GM21529 (cell line): ENCODE results near the gene NEURL2.
"Not testable (repeated sequence)": the region's sequence is repeated elsewhere in the genome, so short reads cannot be mapped to it uniquely, and the experiment has no call there.

Experiments used
- ATAC-seq: cut with Tn5 transposase; IDR thresholded peaks from one replicate; pipeline ENCODE4 v1.9.1; 2021; ENCODE audit not compliant: unreplicated experiment

NEURL2 gene

DNA sequence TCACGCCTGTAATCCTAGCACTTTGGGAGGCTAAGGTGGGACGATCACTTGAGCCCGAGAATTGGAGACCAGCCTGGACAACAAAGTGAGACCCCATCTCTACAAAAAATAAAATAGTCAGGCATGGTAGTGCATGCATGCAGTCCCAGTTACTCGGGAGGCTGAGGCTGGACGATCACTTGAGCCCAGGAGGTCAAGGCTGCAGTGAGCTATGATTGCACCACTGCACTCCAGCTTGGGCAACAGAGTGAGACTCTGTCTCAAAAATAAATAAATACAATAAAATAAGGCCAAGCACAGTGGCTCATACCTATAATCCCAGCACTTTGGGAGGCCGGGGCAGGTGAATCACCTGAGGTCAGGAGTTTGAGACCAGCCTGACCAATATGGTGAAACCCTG lies 10.3 kb upstream of the NEURL2 start:
- ATAC-seq: not testable (repeated sequence)

DNA sequence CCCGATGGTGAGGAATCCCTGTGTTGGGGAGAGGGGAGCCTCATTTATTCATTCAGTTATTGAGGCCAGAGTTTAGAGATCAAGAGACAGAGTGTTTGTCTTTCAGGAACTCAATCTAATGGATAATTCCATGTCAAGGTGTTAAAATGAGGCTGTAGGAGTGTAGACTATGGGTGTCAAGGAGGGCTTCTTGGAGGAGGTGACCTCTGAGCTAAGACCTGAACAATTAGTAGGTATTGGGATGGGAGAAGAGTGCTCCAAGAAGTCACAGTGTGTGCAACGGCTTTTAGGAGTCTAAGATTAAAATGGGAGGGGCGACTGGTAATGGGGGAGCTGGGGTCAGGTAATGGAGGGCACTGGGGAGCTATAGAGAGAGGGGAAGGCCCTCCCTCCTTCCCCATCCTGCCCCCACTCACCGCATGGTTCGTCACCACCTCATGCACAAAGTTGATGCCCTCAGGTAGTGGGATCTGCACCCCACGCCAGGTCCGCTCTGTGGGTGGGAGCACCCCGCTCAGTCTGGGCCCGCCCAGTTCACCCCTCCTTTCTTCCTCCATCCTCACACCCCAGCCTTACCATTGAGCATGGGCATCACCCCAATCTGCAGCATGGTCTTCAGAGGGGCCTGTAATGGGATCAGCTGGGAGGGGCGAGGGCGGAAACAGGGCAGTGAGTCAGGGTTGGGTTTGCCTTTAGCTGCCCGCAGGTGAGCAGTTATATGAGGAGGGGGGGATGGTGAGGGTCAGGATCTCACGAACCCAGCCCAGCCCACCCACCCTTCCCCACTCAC lies 8.2 kb upstream of the NEURL2 start:
- no peak for ATAC-seq

DNA sequence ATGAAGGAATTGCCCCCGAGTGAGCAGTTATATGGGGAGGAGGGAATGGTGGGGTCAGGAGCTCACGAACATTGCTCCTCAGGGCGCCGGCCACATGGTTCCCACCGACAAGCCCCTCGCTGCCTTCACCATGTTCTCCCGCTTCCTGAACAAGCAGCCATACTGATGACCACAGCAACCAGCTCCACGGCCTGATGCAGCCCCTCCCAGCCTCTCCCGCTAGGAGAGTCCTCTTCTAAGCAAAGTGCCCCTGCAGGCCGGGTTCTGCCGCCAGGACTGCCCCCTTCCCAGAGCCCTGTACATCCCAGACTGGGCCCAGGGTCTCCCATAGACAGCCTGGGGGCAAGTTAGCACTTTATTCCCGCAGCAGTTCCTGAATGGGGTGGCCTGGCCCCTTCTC lies 7.3 kb upstream of the NEURL2 start:
- ATAC-seq: no peak

DNA sequence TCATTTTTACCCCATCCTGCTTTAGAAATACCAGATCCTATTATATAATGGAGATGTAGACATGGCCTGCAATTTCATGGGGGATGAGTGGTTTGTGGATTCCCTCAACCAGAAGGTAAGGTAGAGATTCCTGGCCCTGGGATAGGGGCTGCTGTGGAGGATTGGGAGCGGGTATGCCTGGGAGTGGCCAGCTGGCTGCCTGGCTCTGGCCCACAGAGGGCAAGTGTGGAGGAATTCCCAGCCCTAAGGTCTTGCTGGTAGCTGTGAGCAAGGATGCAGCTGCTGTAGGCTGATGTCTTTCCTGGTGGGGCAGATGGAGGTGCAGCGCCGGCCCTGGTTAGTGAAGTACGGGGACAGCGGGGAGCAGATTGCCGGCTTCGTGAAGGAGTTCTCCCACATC lies 6.7 kb upstream of the NEURL2 start:
- no peak for ATAC-seq

DNA sequence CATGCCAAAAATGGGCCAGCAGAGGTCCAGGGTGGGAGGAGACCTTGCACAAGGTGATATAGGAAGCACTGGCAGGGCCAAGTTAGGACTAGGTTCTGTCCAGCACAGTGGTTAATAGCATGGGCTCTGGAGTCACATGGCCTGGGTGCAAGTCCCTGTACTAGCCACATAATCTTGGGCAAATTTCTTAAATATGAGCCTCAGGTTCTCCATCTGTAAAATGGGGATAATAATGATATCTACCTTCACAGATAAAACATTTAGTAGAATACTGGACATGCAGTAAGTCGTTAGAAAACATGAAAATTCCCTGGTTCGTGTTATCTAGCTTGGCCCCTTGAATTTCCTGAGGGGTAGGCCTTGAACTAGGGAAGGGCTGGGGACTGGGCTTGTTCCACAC lies 6.3 kb upstream of the NEURL2 start:
- no peak for ATAC-seq

DNA sequence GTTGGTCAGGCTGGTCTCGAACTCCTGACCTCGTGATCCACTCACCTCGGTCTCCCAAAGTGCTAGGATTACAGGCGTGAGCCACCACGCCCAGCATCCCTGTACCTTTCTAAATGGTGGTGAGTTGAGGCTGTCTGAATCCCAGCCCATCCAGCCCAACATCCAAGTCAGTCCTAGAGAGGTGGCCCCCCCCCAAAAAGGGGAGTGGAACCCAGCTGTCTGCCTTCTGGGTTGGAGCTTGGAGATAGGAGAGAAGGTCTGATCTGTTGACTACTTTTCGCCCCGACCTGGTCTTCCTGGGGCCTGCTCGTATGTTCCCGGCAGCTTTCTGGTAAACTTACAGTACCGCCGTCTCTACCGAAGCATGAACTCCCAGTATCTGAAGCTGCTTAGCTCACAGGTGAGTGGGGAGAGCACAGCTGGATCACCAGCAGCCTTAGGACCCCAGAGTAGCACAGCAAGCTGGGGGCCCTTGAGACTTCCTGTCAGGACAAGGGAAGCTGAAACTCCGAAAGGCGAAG lies 5.7 kb upstream of the NEURL2 start:
- ATAC-seq: no peak

DNA sequence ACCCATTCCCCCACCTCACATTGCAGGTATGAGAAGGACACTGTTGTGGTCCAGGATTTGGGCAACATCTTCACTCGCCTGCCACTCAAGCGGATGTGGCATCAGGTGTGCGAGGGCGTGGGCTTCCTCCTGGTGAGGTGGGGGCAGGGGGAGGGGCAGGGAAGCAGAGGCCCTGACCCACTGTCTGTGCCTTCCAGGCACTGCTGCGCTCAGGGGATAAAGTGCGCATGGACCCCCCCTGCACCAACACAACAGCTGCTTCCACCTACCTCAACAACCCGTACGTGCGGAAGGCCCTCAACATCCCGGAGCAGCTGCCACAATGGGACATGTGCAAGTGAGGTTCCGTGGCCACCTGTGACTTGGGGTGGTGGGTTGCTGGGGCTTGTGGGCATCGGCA lies 3.8 kb upstream of the NEURL2 start:
- no peak for ATAC-seq

DNA sequence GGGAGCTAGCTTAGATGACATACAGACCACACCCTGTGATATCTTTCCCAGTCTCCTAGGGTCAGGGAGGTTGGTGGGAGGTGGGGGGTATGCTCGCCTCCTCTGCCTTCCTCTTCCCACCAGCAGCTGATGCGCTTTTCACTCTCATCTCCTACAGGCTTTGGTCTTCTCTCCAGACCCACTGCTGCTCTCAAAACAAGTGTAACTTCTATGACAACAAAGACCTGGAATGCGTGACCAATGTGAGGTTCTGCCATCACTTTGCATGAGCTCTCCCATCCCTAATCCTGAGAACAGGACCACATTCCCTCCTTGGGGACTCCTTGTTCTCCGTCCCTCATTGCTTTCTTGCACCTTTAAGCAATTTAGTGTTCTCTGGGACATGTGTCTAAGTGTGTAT lies 2.8 kb upstream of the NEURL2 start:
- ATAC-seq: no peak

DNA sequence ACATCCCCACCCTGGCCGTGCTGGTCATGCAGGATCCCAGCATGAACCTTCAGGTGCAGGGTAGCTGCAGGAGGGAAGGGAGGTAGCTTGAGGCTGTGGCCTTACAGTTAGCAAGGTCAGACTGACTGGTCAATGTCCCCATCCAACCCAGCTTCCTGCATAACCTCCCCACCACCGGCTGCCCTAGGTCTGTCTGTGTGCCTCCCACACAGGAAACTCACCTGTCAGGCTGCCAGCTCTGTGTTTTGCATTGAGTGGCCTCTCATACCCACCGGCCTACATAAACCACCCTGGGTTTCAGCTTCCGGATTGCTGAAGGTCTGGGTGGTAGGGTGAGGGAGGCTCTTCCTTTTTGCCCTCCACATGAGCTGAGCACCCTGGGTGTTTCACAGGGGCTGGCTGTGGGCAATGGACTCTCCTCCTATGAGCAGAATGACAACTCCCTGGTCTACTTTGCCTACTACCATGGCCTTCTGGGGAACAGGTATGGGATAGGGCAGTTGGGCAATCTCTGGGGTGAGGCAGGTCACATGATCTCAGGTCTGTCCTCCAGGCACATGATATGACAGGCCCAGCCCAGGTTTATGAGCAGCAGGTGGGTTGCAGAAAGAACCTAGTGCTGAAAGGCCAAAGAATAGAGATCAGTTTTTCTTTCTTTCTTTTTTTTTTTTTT lies 2.0 kb upstream of the NEURL2 start:
- no peak for ATAC-seq

DNA sequence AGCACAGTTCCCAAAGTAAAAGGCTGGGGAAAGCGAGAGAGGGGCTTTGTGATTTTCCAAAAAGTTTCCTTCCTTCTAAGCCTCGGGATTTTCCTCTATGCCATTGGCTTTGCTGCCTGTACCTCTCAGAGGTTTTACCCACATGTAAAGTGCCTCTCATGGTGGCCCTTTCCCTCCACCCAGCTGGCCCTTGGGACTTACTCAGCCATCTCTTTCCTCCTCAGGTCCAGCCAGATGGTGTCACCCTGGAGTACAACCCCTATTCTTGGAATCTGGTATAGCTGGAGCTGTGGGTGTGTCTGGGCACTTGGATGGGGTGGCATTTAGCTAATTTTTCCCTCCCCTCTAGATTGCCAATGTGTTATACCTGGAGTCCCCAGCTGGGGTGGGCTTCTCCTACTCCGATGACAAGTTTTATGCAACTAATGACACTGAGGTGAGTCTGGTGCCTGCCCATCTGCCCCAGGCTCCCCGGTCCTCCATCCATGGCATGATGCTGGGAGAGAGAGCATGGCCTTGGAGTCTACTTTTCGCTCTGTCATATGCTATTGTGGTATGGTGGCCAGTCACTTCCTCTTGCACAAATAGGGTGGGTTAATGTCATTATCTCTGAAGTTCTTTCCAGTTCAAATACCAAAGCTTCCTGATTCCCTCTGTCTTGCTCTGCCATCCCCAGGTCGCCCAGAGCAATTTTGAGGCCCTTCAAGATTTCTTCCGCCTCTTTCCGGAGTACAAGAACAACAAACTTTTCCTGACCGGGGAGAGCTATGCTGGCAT lies 1.2 kb upstream of the NEURL2 start:
- ATAC-seq: no peak

DNA sequence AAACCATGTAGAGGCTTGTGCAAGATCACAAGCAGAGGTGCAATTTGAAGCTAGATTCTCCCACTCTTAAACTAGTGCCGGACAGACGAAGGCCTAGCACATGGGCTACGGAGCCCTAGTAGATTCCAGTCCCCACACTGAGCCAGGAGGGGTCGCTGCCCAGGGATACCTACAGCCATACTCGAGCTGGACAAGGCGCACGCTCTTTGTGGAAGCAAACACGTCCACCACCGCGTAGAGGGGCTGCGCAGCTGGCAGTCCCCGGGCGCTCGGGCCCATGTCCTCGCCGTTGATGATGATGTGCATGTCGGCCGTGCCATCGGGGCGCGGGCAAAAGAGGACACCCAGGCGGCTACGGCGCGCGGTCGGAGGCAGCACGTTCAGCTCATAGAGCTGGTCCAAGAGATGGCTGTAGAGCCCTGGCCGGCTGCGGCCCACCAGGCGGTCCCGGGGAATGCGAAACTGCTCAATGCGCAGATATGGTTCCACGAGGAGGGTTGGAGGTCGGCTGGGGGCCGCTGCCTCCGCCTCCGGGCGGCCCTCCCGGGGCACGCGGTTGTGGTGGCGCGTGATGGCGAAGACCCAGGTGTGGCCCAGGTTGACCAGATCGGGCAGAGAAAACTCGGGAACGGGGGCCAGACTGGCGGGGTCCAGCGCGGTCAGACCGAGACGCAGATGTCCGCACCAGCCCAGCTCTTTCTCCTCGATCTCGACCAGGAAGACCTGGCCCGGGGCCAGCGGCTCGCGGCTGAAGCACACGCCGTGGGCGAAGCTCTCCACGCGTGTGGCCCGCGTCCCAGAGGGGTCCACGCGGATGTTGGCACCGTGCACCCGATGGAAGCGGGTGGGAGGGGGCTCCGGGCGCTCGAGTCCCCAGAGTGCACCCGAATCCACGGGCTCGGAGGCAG lies 677 bp downstream of the NEURL2 start:
- peak; percentile 29 for ATAC-seq

DNA sequence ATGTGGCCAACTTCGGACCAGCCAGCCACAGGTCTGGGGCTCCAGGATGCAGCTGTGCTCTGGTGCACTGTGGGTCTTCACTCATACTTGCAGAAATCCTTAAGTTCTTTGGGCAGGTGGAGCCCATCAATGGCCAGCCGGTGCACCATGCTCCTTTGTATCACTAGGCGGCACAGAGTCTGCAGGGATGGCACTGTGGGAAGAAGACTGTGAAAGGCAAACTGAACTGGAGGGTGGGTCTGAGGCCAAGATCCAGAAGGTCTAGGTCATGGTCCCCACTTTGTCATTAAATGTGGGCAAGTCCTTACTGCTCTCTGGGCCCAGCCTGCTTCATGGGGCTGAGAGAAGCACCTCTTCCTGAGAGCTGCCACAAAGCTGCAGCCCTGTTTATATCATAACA lies 2.3 kb downstream of the NEURL2 start:
- no peak for ATAC-seq

DNA sequence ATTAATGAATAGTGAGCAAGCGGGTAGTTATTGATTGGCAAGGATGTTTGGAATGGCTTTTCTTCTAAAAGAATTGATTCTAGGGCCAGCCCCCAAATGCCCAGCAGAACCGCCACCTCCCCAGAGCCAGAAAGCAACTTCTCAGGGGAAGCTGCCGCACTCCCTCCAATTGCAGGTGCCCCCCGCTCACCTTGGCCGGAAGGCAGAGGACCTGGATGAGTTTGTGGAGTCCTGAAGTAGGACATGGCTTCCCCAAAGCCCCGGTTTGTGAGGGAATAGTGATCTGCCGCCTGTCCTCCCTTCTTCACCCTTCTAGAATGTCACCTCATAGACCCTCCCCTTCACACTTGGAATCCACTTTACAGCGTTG lies 3.7 kb downstream of the NEURL2 start, which contains the start of gene SPATA25:
SPATA25 (minus strand) TSS at position 277 of the 370 bp plus-strand sequence; CDS start at position 245, 32 bp downstream.
- no peak for ATAC-seq

DNA sequence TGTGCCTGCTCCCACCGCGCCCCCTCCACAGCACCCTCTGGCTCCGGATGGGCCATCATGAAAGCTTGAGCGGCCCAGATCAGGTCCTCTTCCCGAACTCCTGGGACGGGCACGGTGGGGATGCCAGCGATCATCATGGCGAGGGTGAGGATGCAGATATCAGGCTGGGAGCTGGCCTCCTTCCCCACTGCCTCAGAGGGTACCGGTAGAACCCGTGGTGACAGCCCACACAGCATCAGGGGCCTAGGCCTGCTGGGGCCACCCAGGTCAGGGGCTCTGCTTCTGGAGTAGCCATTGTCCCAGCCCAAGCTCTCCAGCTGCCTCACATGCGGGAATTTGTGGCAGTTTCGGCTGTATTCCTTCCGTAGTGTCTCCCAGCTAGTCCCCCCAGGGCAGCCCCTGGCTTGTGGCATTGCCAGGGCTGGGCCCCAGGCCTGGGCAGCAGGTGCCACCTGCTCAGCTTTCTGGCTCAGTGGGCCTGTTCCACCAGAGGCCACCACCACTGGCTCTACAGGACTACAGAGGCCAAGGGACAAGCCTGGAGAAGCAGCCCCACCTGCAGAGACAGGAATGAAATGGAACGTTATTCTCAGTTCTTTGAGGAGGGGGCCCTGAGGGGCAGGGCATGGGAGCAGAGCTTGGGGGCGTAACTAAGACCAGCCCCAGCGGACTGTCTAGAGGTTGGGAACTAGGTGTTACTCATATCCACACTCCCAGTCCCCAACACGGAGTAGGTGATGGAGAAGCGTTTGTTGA lies 4.2 kb downstream of the NEURL2 start:
- ATAC-seq: no peak

DNA sequence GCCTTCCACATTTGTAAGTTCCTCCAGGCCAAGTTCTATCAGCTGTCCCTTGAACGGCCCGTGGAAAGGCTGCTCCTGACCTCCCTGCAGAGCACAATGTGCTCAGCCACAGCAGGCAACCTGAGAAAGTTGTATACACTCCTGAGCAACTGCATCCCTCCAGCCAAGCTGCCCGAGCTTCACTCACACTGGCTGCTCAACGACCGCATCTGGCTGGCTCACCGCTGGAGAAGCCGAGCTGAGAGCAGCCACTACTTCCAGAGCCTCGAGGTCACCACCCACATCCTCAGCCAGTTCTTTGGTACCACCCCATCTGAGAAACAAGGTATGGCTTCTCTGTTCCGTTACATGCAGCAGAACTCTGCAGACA lies 7.9 kb downstream of the NEURL2 start:
- no peak for ATAC-seq

DNA sequence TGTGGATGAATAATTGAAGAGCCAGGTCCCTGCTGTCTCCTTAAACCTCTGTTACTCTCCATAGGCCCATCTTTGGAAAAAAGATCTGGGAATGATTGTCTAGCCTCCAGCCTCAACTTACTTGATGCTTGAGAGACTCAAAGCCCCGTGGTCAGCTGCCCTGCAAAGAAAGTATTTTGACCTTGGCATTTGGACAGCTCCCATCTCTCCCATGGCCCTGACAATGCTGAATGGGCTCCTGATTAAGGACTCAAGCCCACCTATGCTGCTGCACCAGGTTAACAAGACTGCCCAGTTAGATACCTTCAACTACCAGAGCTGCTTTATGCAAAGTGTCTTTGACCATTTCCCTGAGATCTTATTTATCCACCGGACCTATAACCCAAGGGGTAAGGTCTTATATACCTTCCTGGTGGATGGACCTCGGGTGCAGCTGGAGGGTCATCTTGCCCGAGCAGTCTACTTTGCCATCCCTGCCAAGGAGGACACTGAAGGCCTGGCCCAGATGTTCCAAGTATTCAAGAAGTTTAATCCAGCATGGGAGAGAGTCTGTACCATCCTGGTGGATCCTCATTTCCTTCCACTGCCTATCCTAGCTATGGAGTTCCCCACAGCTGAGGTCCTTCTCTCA lies 8.4 kb downstream of the NEURL2 start:
- no peak for ATAC-seq

DNA sequence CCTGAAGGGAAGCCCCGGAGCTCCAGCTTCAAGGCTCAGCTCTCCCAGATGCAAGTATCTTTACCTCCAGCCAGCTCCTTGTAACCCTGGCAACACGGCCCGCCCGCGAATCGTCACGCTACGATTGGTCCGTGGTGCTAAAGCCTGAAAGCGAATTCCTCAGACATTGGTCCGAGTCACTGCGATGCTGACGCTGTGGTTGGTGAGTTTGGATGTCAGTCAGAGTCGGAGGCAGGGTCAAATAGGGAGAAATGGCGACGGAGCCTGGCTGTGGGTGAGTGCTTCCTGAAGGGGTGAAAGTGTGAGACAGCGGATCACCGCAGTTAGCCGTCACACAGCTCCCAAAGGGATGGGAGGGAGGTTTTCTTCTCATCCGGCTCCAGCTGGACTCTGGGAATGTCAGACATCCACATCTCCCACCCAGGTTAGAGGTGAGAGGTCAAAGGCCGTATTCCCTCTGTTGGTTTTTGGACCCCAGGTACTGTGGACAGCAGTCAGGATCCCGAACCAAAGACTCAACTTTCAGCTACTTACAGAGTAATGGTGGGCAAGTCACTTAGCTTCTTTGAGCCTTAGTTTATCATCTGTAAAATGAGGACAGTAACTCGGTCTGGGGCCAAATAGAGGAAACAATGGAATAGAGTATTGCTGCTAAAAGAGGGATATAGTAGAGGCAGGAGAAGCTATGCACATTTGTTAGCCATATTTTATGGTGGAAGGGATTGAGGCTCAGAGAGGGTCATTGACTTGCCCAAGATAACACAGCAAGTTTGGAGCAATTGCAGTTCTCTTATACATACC lies 9.8 kb downstream of the NEURL2 start, which contains the start of gene ZSWIM1:
ZSWIM1 (plus strand) TSS at position 240 of the 801 bp plus-strand sequence. CDS start 1,366 bp downstream, outside the sequence.
- ATAC-seq: peak; percentile 98

DNA sequence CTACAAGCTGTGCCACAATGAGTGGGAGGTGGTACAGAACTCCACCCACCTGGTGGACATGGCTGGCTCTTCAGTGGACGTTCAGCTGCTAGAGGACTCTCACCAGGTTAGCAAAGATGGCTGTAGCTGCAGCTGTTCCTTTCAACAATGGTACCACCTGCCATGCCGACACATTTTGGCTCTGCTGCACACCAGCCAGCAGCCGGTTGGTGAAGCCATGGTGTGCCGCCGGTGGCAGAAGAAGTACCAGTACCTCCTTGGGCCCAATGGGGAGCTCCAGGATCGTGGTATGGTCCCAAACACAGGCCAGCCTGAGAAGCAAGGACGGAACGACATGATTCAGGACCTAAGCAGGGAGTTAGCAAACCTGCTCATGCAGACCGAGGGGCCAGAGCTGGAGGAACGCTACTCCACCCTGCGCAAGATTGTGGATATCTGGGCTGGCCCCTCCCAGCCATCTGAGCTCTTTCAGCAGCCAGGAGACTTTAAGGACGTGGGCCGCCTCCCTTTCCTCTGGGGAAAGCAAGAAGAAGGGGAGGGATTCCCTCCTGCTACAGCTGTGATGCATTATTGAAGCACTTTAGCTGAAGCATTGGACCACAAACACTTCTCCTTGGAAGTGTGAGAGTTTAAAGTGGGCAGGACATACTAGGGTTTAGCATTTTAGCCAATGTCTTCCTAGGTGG lies 12.8 kb downstream of the NEURL2 start:
- ATAC-seq: no peak
